Gastrocnemius medialis (tissue), 4 donors: ENCODE results near the gene TBXA2R. TPM values are rescaled to one million over a fixed set of nuclear protein-coding genes. Genes with fewer than 3 reads are reported as not detected.
A peak's percentile ranks its signal among the peaks of the same experiment; 100 is the strongest.

Source experiments
- ATAC-seq, 2 donors: fragments of 150-250 bp; one replicate each; pipeline ENCODE4 v1.9.1; 2016
- DNase-seq, 2 donors: peaks; one replicate each; pipeline ENCODE4 v3.0.0-alpha.2; 2019
- H3K27ac ChIP-seq, 4 donors: fragments of 200-600 bp; sonication (generic); 1 replicate in 1 of 4; 2 replicates in 3 of 4; pipeline ENCODE4 v1.5.1; 2016 to 2018; ENCODE audit warnings: mild to moderate bottlenecking in 2 of 4, moderate library complexity in 1 of 4
- H3K27me3 ChIP-seq, 3 donors: fragments of 200-600 bp; sonication (generic) in 2 of 3; 1 replicate in 1 of 3; 2 replicates in 2 of 3; pipeline versions ENCODE4 v1.5.1 to v1.6.0; 2016 to 2019; ENCODE audit warnings: mild to moderate bottlenecking in 1 of 3, moderate library complexity in 1 of 3
- H3K36me3 ChIP-seq, 2 donors: fragments of 200-600 bp; sonication (generic) in 1 of 2; one replicate each; pipeline ENCODE4 v1.5.1; 2017 to 2018
- H3K4me1 ChIP-seq, 2 donors: fragments of 200-600 bp; sonication (generic) in 1 of 2; one replicate each; pipeline ENCODE4 v1.5.1; 2016 to 2017; ENCODE audit warnings: mild to moderate bottlenecking in 2 of 2
- H3K4me3 ChIP-seq, 4 donors: fragments of 200-600 bp; sonication (generic) in 3 of 4; 1 replicate in 1 of 4; 2 replicates in 3 of 4; pipeline ENCODE4 v1.5.1; 2016 to 2019; ENCODE audit warnings: mild to moderate bottlenecking in 2 of 4
- H3K9me3 ChIP-seq, 3 donors: fragments of 200-600 bp; sonication (generic) in 2 of 3; 1 replicate in 1 of 3; 2 replicates in 2 of 3; pipeline ENCODE4 v1.5.1; 2016 to 2019
- CTCF ChIP-seq, 5 experiments: fragments of 450-650 bp in 3 of 5; fragments of 200-600 bp in 2 of 5; sonication (generic) in 2 of 5; IDR thresholded peaks in 4 of 5; conservative IDR thresholded peaks in 1 of 5; 1 replicate in 4 of 5; 2 replicates in 1 of 5; pipeline ENCODE4 v1.5.1; 2016 to 2019; ENCODE audit warnings: antibody characterized with exemption in 5 of 5, mild to moderate bottlenecking in 3 of 5, moderate library complexity in 3 of 5
- POLR2A ChIP-seq, 2 donors: fragments of 450-650 bp; IDR thresholded peaks; one replicate each; pipeline ENCODE4 v1.6.1; 2017; ENCODE audit warnings: antibody characterized with exemption in 2 of 2, mild to moderate bottlenecking in 2 of 2, moderate library complexity in 2 of 2
- in situ Hi-C, 4 donors: fragments of 200-750 bp; cut with MboI; loops; one replicate each; pipeline versions ENCODE4 v1.15.0 to v1.8.0; 2017; ENCODE audit warnings: low sequenced_read_pairs in 4 of 4
- intact Hi-C: fragments of 100-400 bp; cut with DNase I; formaldehyde crosslinking; loops from one replicate; pipeline ENCODE4 v1.15.1; 2023; ENCODE audit warnings: low total_unique reads
- total RNA-seq, 4 donors: library from RNA; depleted of rRNA; stranded (reverse); fragments of >200 nt; gene quantifications; one replicate each; pipeline versions ENCODE4 v1.1.0 to v1.2.3, GENCODE V29; 2016

Gene TBXA2R
- 1 to 10 TPM in 1 of 4 donors, under 1 TPM in 2, not detected in 1; 0.36 to 1.2 (median 0.51) TPM for total RNA-seq

DNA sequence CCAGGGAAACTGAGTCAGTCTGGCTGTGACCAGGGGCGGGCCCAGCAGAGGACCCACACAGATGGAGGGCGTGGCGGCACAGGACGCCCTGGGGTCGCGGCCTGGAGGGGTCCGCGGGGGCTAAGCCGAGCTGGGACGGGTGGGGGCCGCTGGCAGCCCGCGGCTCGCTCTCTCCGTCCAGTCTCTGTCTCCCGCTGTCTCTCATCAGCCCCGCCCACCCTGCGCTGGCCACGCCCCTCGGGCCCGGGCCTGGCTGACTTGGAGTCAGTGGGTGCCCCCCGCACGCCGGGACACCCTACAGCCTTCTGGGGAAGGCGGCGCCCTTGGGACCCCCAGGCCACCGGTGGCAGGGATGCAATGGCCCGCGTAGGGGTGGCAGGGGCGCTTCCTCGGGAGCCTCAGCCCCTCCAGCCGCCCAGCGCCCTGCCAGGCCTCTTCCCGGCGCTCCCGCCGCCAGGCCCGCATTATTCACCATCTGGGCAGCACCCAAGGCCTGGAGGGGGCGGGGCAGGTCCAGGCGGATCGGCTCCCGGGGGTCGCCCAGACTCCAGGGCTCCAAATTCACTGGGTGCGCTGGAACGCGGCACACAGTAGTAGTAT, at the start of gene TBXA2R:
Gene TBXA2R (minus strand): TSS at position 186 of the 600 bp plus-strand sequence. CDS start 6,241 bp downstream, outside the sequence.
- H3K9me3 ChIP-seq: no peaks in the 10 kb centered on the region
- peaks cover 8 to 23% of the 10 kb centered on the region in 2 donors for H3K4me1 ChIP-seq
- DNase-seq (peak in 1 of 2 donors; percentile 28), ATAC-seq (peak; percentile 44 to 45)
- peak within 1 kb of the TSS; percentile 62 to 80 (median 74) for H3K27ac ChIP-seq
- intact Hi-C loops: no loop called here
- H3K36me3 ChIP-seq: peaks cover 2 to 15% of the 10 kb centered on the region in 2 donors
- in situ Hi-C loops: no loop called here
- H3K4me3 ChIP-seq: peak within 1 kb of the TSS; percentile 53 to 58 (median 56)
- H3K27me3 ChIP-seq: peaks cover 20 to 24% (median 21%) of the 10 kb centered on the region in 3 donors
- peak in 1 of 2 donors; percentile 19 for TF ChIP-seq POLR2A (IDR thresholded peaks at IDR 0.05)
- no peak for TF ChIP-seq CTCF (IDR thresholded peaks at IDR 0.05 in 4 of 5, conservative IDR thresholded peaks at IDR 0.05 in 1 of 5)

- H3K36me3 ChIP-seq: peaks cover 0 to 55% of the 10 kb centered on the region in 2 donors
- no peak overlapping the region for H3K27ac ChIP-seq
- H3K4me1 ChIP-seq: peaks cover 0 to 5% of the 10 kb centered on the region in 2 donors
- H3K27me3 ChIP-seq: no peaks in the 10 kb centered on the region
- no peak overlapping the region for H3K4me3 ChIP-seq
- in situ Hi-C loops (no loop called here), intact Hi-C loops (no loop called here)
- ATAC-seq (no peak), DNase-seq (no peak)
- TF ChIP-seq CTCF (IDR thresholded peaks at IDR 0.05 in 4 of 5, conservative IDR thresholded peaks at IDR 0.05 in 1 of 5) (no peak), POLR2A (IDR thresholded peaks at IDR 0.05) (no peak)
- H3K9me3 ChIP-seq: no peaks in the 10 kb centered on the region
These were observed 49.5 kb upstream of the TBXA2R start for GRCh38 chr19:3656073-3656746.

GRCh38 chr19:3655402-3656072, 48.9 kb upstream of the TBXA2R start:
- H3K27ac ChIP-seq: no peak overlapping the region
- in situ Hi-C loops (no loop called here), intact Hi-C loops (no loop called here)
- H3K27me3 ChIP-seq: no peaks in the 10 kb centered on the region
- DNase-seq (no peak), ATAC-seq (no peak)
- peaks cover 0 to 58% of the 10 kb centered on the region in 2 donors for H3K36me3 ChIP-seq
- no peaks in the 10 kb centered on the region for H3K9me3 ChIP-seq
- no peak overlapping the region for H3K4me3 ChIP-seq
- peaks cover under 1 to 1% of the 10 kb centered on the region in 2 donors for H3K4me1 ChIP-seq
- TF ChIP-seq CTCF (IDR thresholded peaks at IDR 0.05 in 4 of 5, conservative IDR thresholded peaks at IDR 0.05 in 1 of 5) (no peak), POLR2A (IDR thresholded peaks at IDR 0.05) (no peak)

GRCh38 chr19:3653865-3654513, 47.3 kb upstream of the TBXA2R start:
- ATAC-seq: no peak
- H3K36me3 ChIP-seq: peaks cover 0 to 52% of the 10 kb centered on the region in 2 donors
- H3K9me3 ChIP-seq: no peaks in the 10 kb centered on the region
- no peak overlapping the region for H3K27ac ChIP-seq
- H3K27me3 ChIP-seq: no peaks in the 10 kb centered on the region
- intact Hi-C loops: no loop called here
- in situ Hi-C loops: no loop called here
- no peak for DNase-seq
- H3K4me1 ChIP-seq: peaks cover 8 to 9% of the 10 kb centered on the region in 2 donors
- H3K4me3 ChIP-seq: no peak overlapping the region
- TF ChIP-seq POLR2A (IDR thresholded peaks at IDR 0.05): no peak
- TF ChIP-seq CTCF (IDR thresholded peaks at IDR 0.05 in 4 of 5, conservative IDR thresholded peaks at IDR 0.05 in 1 of 5): peak in 1 of 5 experiments; percentile 15
